ENCODE data around the gene ZNF184. TPM values are rescaled to one million over a fixed set of nuclear protein-coding genes. Genes with fewer than 3 reads are reported as not detected.

The ZNF184 gene
- total RNA-seq, 1 experiment from 2014 or later, result 8.8 TPM

DNA sequence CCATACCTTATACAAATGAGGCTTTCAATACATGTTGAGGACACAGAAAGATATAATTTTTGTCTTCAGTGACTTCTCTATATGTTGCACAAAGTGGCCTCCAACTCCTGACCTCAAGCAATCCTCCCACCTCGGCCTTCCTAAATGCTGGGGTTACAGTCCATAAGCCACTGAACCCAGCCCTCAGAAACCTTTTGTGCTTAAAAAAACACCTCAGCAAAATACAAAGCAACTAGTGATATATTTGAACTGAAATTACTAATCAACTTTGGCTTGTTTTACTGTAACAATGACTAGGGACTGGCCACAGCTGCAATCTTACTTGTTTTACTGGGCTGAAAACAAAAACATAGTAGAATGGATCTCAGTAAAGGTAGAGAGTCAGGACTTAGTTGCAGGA lies 3.2 kb upstream of the ZNF184 start:
- H3K36me3 ChIP-seq (ENCODE audit: low read depth), result no peaks in the 10 kb centered on the region
- H3K27ac ChIP-seq, result no peak overlapping the region
- intact Hi-C loops (cut with micrococcal nuclease; ENCODE audit: unreplicated experiment), result loop anchor here (5.0 to 10.0 kb wide), 5 partner anchors 181 to 419 kb away; a partner anchor contains a TSS
- H2AFZ ChIP-seq, result no peak overlapping the region
- peaks cover 15% of the 10 kb centered on the region for H3K4me1 ChIP-seq (replicated peaks; ENCODE audit: insufficient read depth)
- ChIA-PET POLR2A (ENCODE audit: unreplicated experiment) (no interaction called here), CTCF (no interaction called here)
- H4K20me1 ChIP-seq (ENCODE audit: insufficient read depth), result no peaks in the 10 kb centered on the region
- DNase-seq, result no peak
- H3K9me3 ChIP-seq (ENCODE audit: insufficient read depth, low read depth), result no peaks in the 10 kb centered on the region
- H3K4me2 ChIP-seq, result no peak overlapping the region
- no peaks in the 10 kb centered on the region for H3K27me3 ChIP-seq (ENCODE audit: insufficient read depth, low read depth)
- peaks cover 42% of the 10 kb centered on the region for H3F3A ChIP-seq (ENCODE audit: insufficient read depth, low read depth)
- no TSS peak for BruUV-seq (replicated peaks)
- peaks cover 8% of the 10 kb centered on the region; the same call in 1 of the 2 replicates for H3K79me2 ChIP-seq (ENCODE audit: low read depth)
- no peak overlapping the region for H3K4me3 ChIP-seq
- TF ChIP-seq EZH2 (IDR thresholded peaks at IDR 0.05; ENCODE audit: low read depth) (no peak), CTCF (conservative IDR thresholded peaks at IDR 0.05) (no peak)
- no peaks in the 10 kb centered on the region for H3K9me2 ChIP-seq (ENCODE audit: insufficient read depth)

DNA sequence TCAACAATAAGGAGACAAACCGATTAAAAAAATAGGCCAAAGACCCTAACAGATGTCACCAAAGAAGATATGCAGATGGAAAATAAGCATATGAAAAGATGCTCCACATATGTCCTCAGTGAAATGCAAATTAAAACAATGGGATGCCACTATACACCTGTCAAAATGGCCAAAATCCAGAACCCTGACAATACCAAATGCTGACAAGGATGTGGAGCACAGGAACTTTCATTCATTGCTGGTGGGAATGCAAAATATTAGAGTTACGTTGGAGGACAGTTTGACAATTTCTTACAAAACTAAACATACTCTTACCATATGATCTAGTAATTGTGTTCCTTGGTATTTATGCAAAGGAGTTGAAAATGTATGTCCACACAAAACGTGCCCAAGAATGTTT lies 1.8 kb upstream of the ZNF184 start:
- Histone ChIP-seq H3K79me2 (ENCODE audit: low read depth) (peaks cover 11% of the 10 kb centered on the region; the same call in 1 of the 2 replicates), H3F3A (ENCODE audit: insufficient read depth, low read depth) (peaks cover 42% of the 10 kb centered on the region), H2AFZ (no peak overlapping the region), H3K4me2 (no peak overlapping the region), H3K27ac (no peak overlapping the region), H3K9me3 (ENCODE audit: insufficient read depth, low read depth) (peaks cover 4% of the 10 kb centered on the region; the same call in 1 of the 2 replicates), H3K9me2 (ENCODE audit: insufficient read depth) (no peaks in the 10 kb centered on the region), H3K4me3 (no peak overlapping the region), H3K4me1 (replicated peaks; ENCODE audit: insufficient read depth) (peaks cover 19% of the 10 kb centered on the region), H4K20me1 (ENCODE audit: insufficient read depth) (no peaks in the 10 kb centered on the region), H3K36me3 (ENCODE audit: low read depth) (peaks cover 9% of the 10 kb centered on the region; the same call in 1 of the 2 replicates), H3K27me3 (ENCODE audit: insufficient read depth, low read depth) (no peaks in the 10 kb centered on the region)
- POLR2A ChIA-PET (ENCODE audit: unreplicated experiment), result no interaction called here
- CTCF ChIA-PET, result no interaction called here
- intact Hi-C loops (cut with micrococcal nuclease; ENCODE audit: unreplicated experiment), result loop anchor here (5.0 to 10.0 kb wide), 6 partner anchors 180 to 420 kb away; a partner anchor contains a TSS
- no TSS peak for BruUV-seq (replicated peaks)
- DNase-seq, result no peak
- no peak for TF ChIP-seq CTCF (conservative IDR thresholded peaks at IDR 0.05)
- no peak for TF ChIP-seq EZH2 (IDR thresholded peaks at IDR 0.05; ENCODE audit: low read depth)

GRCh38 chr6:27474172-27474465 lies 1.2 kb upstream of the ZNF184 start:
- no peak overlapping the region for H3K27ac ChIP-seq
- peaks cover 11% of the 10 kb centered on the region; the same call in 1 of the 2 replicates for H3K79me2 ChIP-seq (ENCODE audit: low read depth)
- peaks cover 19% of the 10 kb centered on the region for H3K4me1 ChIP-seq (replicated peaks; ENCODE audit: insufficient read depth)
- ChIA-PET CTCF (interaction anchor here (0.6 kb wide), 1 partner anchor 30 kb away, joined by 12 read pairs; no protein-coding TSS in a partner anchor), POLR2A (ENCODE audit: unreplicated experiment) (no interaction called here)
- no peaks in the 10 kb centered on the region for H3K27me3 ChIP-seq (ENCODE audit: insufficient read depth, low read depth)
- no peak for TF ChIP-seq EZH2 (IDR thresholded peaks at IDR 0.05; ENCODE audit: low read depth)
- no peak for TF ChIP-seq CTCF (conservative IDR thresholded peaks at IDR 0.05)
- H3K9me3 ChIP-seq (ENCODE audit: insufficient read depth, low read depth), result peaks cover 8% of the 10 kb centered on the region; the same call in 1 of the 2 replicates
- BruUV-seq (replicated peaks), result no TSS peak
- H2AFZ ChIP-seq, result peak overlapping the region; percentile 96; the same call in 1 of the 2 replicates
- no peak for DNase-seq
- peak overlapping the region; percentile 91; the same call in 1 of the 2 replicates for H3K4me3 ChIP-seq
- no peaks in the 10 kb centered on the region for H4K20me1 ChIP-seq (ENCODE audit: insufficient read depth)
- peaks cover 10% of the 10 kb centered on the region; the same call in 1 of the 2 replicates for H3K36me3 ChIP-seq (ENCODE audit: low read depth)
- peaks cover 39% of the 10 kb centered on the region for H3F3A ChIP-seq (ENCODE audit: insufficient read depth, low read depth)
- intact Hi-C loops (cut with micrococcal nuclease; ENCODE audit: unreplicated experiment), result loop anchor here (5.0 to 10.0 kb wide), 3 partner anchors 179 to 421 kb away; a partner anchor contains a TSS
- H3K4me2 ChIP-seq, result peak overlapping the region; percentile 97
- H3K9me2 ChIP-seq (ENCODE audit: insufficient read depth), result no peaks in the 10 kb centered on the region

Measured in PC-9 (cell line).